H1 (cell line): Measurements from ENCODE around the gene TP53. TPM values are rescaled to one million over a fixed set of nuclear protein-coding genes. Genes with fewer than 3 reads are reported as not detected.

ENCODE experiments used
- CTCF ChIA-PET: fragments of 300-600 bp; sonication (Branson Sonifier 250); formaldehyde crosslinking; loops from one replicate; lab custom pipeline; 2021; ENCODE audit not compliant: partially characterized antibody; lab: Charles Lee
- POLR2A ChIA-PET: fragments of 300-600 bp; sonication (Branson Sonifier 250); formaldehyde crosslinking; loops from one replicate; lab custom pipeline; 2021; ENCODE audit warnings: inconsistent platforms; ENCODE audit not compliant: partially characterized antibody; lab: Charles Lee
- DNase-seq, 2 experiments: peaks; one replicate each; pipeline versions ENCODE4 v3.0.0 to v3.0.0-alpha.2; 2010 to 2022; ENCODE audit warnings: low spot score in 2 of 2, low read depth in 1 of 2, mixed read lengths in 1 of 2
- FAIRE-seq: peaks from 2 replicates; lab custom pipeline; 2011; peaks lifted over from hg19 to GRCh38; lab: Jason Lieb, UNC
- H2AFZ ChIP-seq: 2 replicates; pipeline ENCODE4 v1.8.1; 2012; ENCODE audit warnings: low read length, inconsistent platforms
- H2AK5ac ChIP-seq: 2 replicates; pipeline ENCODE4 v1.6.1; 2013; ENCODE audit warnings: low read depth, low read length
- H2BK120ac ChIP-seq: replicated peaks from 2 replicates; pipeline ENCODE3; 2013; ENCODE audit warnings: low read depth, low read length, inconsistent platforms
- H2BK12ac ChIP-seq: 2 replicates; pipeline ENCODE4 v1.6.1; 2013; ENCODE audit warnings: low read depth, low read length
- H2BK15ac ChIP-seq: 2 replicates; pipeline ENCODE4 v1.6.1; 2013; ENCODE audit warnings: low read length
- H2BK20ac ChIP-seq: 2 replicates; pipeline ENCODE4 v1.6.1; 2013; ENCODE audit warnings: low read length
- H2BK5ac ChIP-seq: 2 replicates; pipeline ENCODE4 v1.6.1; 2013; ENCODE audit warnings: low read depth, low read length
- H3K14ac ChIP-seq: 2 replicates; pipeline ENCODE4 v1.6.1; 2013; ENCODE audit warnings: inconsistent platforms; ENCODE audit not compliant: insufficient read length
- H3K18ac ChIP-seq: 2 replicates; pipeline ENCODE4 v1.6.1; 2013; ENCODE audit warnings: low read length; ENCODE audit errors: extremely low read depth
- H3K23ac ChIP-seq: 2 replicates; pipeline ENCODE4 v1.6.1; 2013; ENCODE audit warnings: inconsistent platforms; ENCODE audit not compliant: insufficient read length
- H3K23me2 ChIP-seq: 2 replicates; pipeline ENCODE4 v1.6.1; 2013; ENCODE audit warnings: low read depth, low read length
- H3K27ac ChIP-seq: 2 replicates; pipeline ENCODE4 v1.6.1; 2011; ENCODE audit warnings: low read depth, low read length, inconsistent platforms
- H3K27me3 ChIP-seq, 4 experiments: replicated peaks in 1 of 4; 1 replicate in 1 of 4; 2 replicates in 3 of 4; pipeline versions ENCODE4 v1.6.1 to v1.8.1; 2011 to 2013; ENCODE audit warnings: low read length in 3 of 4, mild to moderate bottlenecking in 3 of 4, inconsistent platforms in 2 of 4, mixed read lengths in 2 of 4, moderate library complexity in 1 of 4; ENCODE audit not compliant: control insufficient read depth in 3 of 4, insufficient read depth in 3 of 4; ENCODE audit errors: extremely low read depth in 1 of 4
- H3K36me3 ChIP-seq, 4 experiments: 2 replicates each; pipeline versions ENCODE4 v1.6.1 to v1.8.1; 2011 to 2013; ENCODE audit warnings: mild to moderate bottlenecking in 4 of 4, low read length in 3 of 4, moderate library complexity in 2 of 4, control low read depth in 1 of 4, inconsistent platforms in 1 of 4; ENCODE audit not compliant: insufficient read depth in 4 of 4, control insufficient read depth in 2 of 4
- H3K4ac ChIP-seq: replicated peaks from 2 replicates; pipeline ENCODE3; 2013; ENCODE audit warnings: low read length, low read depth, mixed read lengths, inconsistent platforms; ENCODE audit not compliant: insufficient read length
- H3K4me1 ChIP-seq, 4 experiments: replicated peaks in 1 of 4; 1 replicate in 1 of 4; 2 replicates in 3 of 4; pipeline versions ENCODE4 v1.6.1 to v1.8.1; 2011 to 2013; ENCODE audit warnings: low read length in 3 of 4, inconsistent platforms in 2 of 4, mixed read lengths in 1 of 4; ENCODE audit not compliant: insufficient read depth in 4 of 4, control insufficient read depth in 3 of 4
- H3K4me2 ChIP-seq, 2 experiments: 2 replicates each; pipeline versions ENCODE4 v1.6.1 to v1.8.1; 2011 to 2013; ENCODE audit warnings: low read depth in 2 of 2, low read length in 2 of 2, control low read depth in 1 of 2, inconsistent platforms in 1 of 2, mild to moderate bottlenecking in 1 of 2; ENCODE audit not compliant: insufficient read depth in 1 of 2
- H3K4me3 ChIP-seq, 4 experiments: fragments of 200-600, 300-600 bp in 1 of 4; sonication (generic), shearing (Covaris generic), sonication (Bioruptor Twin) in 1 of 4; 2 replicates each; pipeline versions ENCODE4 v1.5.1 to v1.8.1; 2011 to 2016; ENCODE audit warnings: low read length in 4 of 4, low read depth in 3 of 4, control low read depth in 2 of 4, inconsistent platforms in 2 of 4, mild to moderate bottlenecking in 2 of 4, mixed read lengths in 1 of 4, moderate library complexity in 1 of 4; ENCODE audit not compliant: insufficient read depth in 2 of 4; ENCODE audit errors: extremely low read depth in 1 of 4
- H3K56ac ChIP-seq: replicated peaks from 2 replicates; pipeline ENCODE3; 2013; ENCODE audit warnings: low read depth, mild to moderate bottlenecking, mixed read lengths, low read length, inconsistent platforms; ENCODE audit not compliant: insufficient read length
- H3K79me1 ChIP-seq: 2 replicates; pipeline ENCODE4 v1.6.1; 2013; ENCODE audit warnings: low read depth, low read length, control low read depth
- H3K79me2 ChIP-seq, 2 experiments: 2 replicates each; pipeline versions ENCODE4 v1.6.1 to v1.8.1; 2012 to 2013; ENCODE audit warnings: low read length in 2 of 2, mild to moderate bottlenecking in 2 of 2, inconsistent platforms in 1 of 2; ENCODE audit not compliant: insufficient read depth in 2 of 2, control insufficient read depth in 1 of 2
- H3K9ac ChIP-seq, 4 experiments: replicated peaks in 1 of 4; 1 replicate in 1 of 4; 2 replicates in 3 of 4; pipeline versions ENCODE4 v1.6.1 to v1.8.1; 2011 to 2013; ENCODE audit warnings: low read depth in 3 of 4, low read length in 3 of 4, control low read depth in 2 of 4, mild to moderate bottlenecking in 2 of 4, moderate library complexity in 2 of 4, inconsistent platforms in 1 of 4; ENCODE audit errors: extremely low read depth in 1 of 4
- H3K9me3 ChIP-seq, 2 experiments: 2 replicates each; pipeline versions ENCODE4 v1.6.1 to v1.8.1; 2012 to 2013; ENCODE audit warnings: mild to moderate bottlenecking in 2 of 2, moderate library complexity in 2 of 2, control low read depth in 1 of 2, inconsistent platforms in 1 of 2, low read depth in 1 of 2, low read length in 1 of 2, mixed read lengths in 1 of 2; ENCODE audit not compliant: insufficient read depth in 2 of 2
- H4K20me1 ChIP-seq, 2 experiments: replicated peaks in 1 of 2; 2 replicates each; pipeline versions ENCODE3 to v1.8.1; 2011 to 2013; ENCODE audit warnings: inconsistent platforms in 2 of 2, low read length in 2 of 2, mild to moderate bottlenecking in 1 of 2; ENCODE audit not compliant: insufficient read depth in 2 of 2, control insufficient read depth in 1 of 2
- H4K5ac ChIP-seq: 2 replicates; pipeline ENCODE4 v1.6.1; 2013; ENCODE audit warnings: low read length, low read depth, mixed read lengths, inconsistent platforms; ENCODE audit not compliant: insufficient read length
- H4K8ac ChIP-seq: 2 replicates; pipeline ENCODE4 v1.8.0; 2013; ENCODE audit warnings: mild to moderate bottlenecking, moderate library complexity, low read length, inconsistent platforms; ENCODE audit not compliant: insufficient read depth; ENCODE audit errors: extremely low read depth
- H4K91ac ChIP-seq: replicated peaks from 2 replicates; pipeline ENCODE3; 2013; ENCODE audit warnings: low read length, mixed read lengths, inconsistent platforms; ENCODE audit not compliant: insufficient read length
- BCL11A ChIP-seq, 2 experiments: IDR thresholded peaks; one replicate each; pipeline ENCODE4 v1.6.1; 2011; ENCODE audit warnings: low read depth in 2 of 2, low read length in 2 of 2, mild to moderate bottlenecking in 2 of 2
- BRCA1 ChIP-seq: IDR thresholded peaks from 2 replicates; pipeline ENCODE4 v1.6.1; 2012; ENCODE audit warnings: low read depth, low read length, improper control_type of control experiment
- CTBP2 ChIP-seq: IDR thresholded peaks from 2 replicates; pipeline ENCODE4 v1.7.0; 2011; ENCODE audit warnings: borderline replicate concordance, mild to moderate bottlenecking, moderate library complexity, mixed read lengths, low read length; ENCODE audit not compliant: insufficient read depth, insufficient read length
- EGR1 ChIP-seq: IDR thresholded peaks from 2 replicates; pipeline ENCODE4 v1.6.1; 2011; ENCODE audit warnings: low read depth, low read length, borderline replicate concordance
- EZH2 ChIP-seq: fragments of 200-600 bp; sonication (generic); IDR thresholded peaks from 2 replicates; pipeline ENCODE4 v1.7.1; 2012; ENCODE audit warnings: low read depth, mild to moderate bottlenecking, moderate library complexity, low read length, inconsistent platforms; ENCODE audit not compliant: severe bottlenecking
- MAFK ChIP-seq: IDR thresholded peaks from 2 replicates; pipeline ENCODE4 v1.6.1; 2012; ENCODE audit warnings: low read depth, mild to moderate bottlenecking, improper control_type of control experiment, low read length
- POU5F1 ChIP-seq: IDR thresholded peaks from 2 replicates; pipeline ENCODE4 v1.6.1; 2011; ENCODE audit warnings: low read depth, mild to moderate bottlenecking, low read length, moderate library complexity
- WGBS, 2 experiments: shearing (Covaris generic) in 1 of 2; methylation state at CpG; one replicate each; pipeline versions ENCODE4 v1.1.6 to v1.1.7; 2013 to 2015; ENCODE audit warnings: low lambda C conversion rate in 2 of 2, mixed read lengths in 2 of 2, inconsistent platforms in 1 of 2, low coverage in 1 of 2, missing lambda C conversion rate in 1 of 2; ENCODE audit not compliant: insufficient replicate concordance in 2 of 2, insufficient coverage in 1 of 2, insufficient read length in 1 of 2; ENCODE audit errors: extremely low coverage in 1 of 2, missing lambda C conversion rate in 1 of 2; 5-methylcytosine and 5-hydroxymethylcytosine counted together
- polyA plus RNA-seq, 7 experiments: library from polyadenylated mRNA; depleted of rRNA in 3 of 7; stranded (reverse) in 5 of 7; unstranded in 2 of 7; fragments of >200 nt in 5 of 7; fragments of 200-250 nt in 2 of 7; gene quantifications; 1 replicate in 5 of 7; 2 replicates in 1 of 7; 4 replicates in 1 of 7; pipeline versions ENCODE4 v1.2.1 to v1.2.3, GENCODE V29; 2011 to 2013; ENCODE audit warnings: missing spikeins in 2 of 7, mixed read lengths in 2 of 7
- total RNA-seq: library from RNA; stranded (reverse); fragmentation: NEBNext Ultra II Directional; extraction: Animal tissue kit (Norgen Biotek cat#: 25700); gene quantifications from 2 replicates; pipeline ENCODE4 v1.2.1, GENCODE V29; 2021

TP53 gene
- total and polyA plus RNA-seq, 2 of the 8 experiments (the other 6 are each of a cell fraction or from before 2014, with no cell fraction given) = 143 to 198 TPM

DNA sequence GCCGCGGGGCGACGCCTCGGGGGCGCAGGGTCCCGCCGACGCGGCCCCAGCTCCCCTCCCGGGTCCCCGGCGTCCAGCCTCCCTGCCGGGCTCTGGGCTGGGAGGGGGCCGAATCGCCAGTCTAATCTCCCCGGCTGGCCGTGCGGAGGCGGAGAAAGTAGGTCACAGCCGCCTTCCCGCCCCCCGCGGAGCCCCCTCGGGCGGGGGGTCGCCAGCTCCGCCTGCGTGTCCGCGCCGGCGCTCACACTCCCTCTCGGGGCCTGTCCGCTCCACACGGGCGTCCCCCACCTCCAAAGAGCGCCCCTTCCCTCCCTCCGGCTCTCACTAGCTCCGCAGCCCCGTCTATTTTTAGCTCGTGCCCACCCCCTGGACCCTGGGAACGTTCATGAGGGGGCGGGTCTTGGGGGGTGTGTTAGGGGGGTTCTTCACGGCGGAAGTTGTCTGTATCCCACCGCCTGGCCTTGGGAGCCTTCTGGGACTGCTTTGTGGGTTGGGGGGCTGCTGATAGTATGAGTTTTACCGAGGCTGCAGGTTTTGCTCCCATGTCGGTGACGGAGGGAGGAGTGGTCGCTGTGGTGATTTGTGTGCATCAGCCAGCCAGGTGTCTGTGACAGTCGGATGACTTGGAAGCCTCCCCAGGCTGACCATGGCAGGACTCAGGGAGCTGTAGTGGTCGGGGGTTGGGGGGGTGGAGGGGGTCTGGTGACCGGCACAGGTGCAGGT, 35.5 kb downstream of the TP53 start:
- Histone ChIP-seq H3K4ac (peak overlapping the region; percentile 28), H3K4me3 (peak overlapping the region; percentile 43 to 87 (median 63)), H3K9me3 (no peaks in the 10 kb centered on the region), H3K4me2 (peak overlapping the region; percentile 91 to 99), H4K5ac (no peak overlapping the region), H4K8ac (no peak overlapping the region), H3K27ac (no peak overlapping the region), H2AK5ac (0 out of 2 replicates have a peak overlapping the region, but pooled peaks have one; percentile 82), H3K9ac (no peak overlapping the region; a peak in 1 of 7 replicates), H3K23me2 (peaks cover 15% of the 10 kb centered on the region), H3K4me1 (peaks cover 4 to 18% (median 11%) of the 10 kb centered on the region in 4 experiments; a peak in 6 of 7 replicates), H3K79me2 (no peaks in the 10 kb centered on the region), H3K14ac (no peak overlapping the region), H3K56ac (no peak overlapping the region), H2BK120ac (no peak overlapping the region), H2BK12ac (no peak overlapping the region), H3K27me3 (peaks cover 0 to 13% (median 4%) of the 10 kb centered on the region in 4 experiments; a peak in 4 of 7 replicates), H2BK5ac (no peak overlapping the region), H3K79me1 (no peaks in the 10 kb centered on the region), H4K20me1 (peaks cover 0 to 2% of the 10 kb centered on the region in 2 experiments), H3K18ac (no peak overlapping the region; the same call in 1 of the 2 replicates), H4K91ac (no peak overlapping the region), H2BK15ac (no peak overlapping the region), H2AFZ (no peak overlapping the region; the same call in 1 of the 2 replicates), H3K23ac (no peak overlapping the region), H3K36me3 (no peaks in the 10 kb centered on the region; a peak in 2 of 8 replicates), H2BK20ac (no peak overlapping the region)
- FAIRE-seq (no peak), DNase-seq (peak in 1 of 2 experiments; percentile 63)
- TF ChIP-seq BRCA1 (no peak), BCL11A (IDR thresholded peaks at IDR 0.05; ENCODE audit: low read depth in 2 of 2, low read length in 2 of 2) (no peak), EZH2 (peak; percentile 47), MAFK (no peak), POU5F1 (no peak), EGR1 (peak; percentile 53; the same call in 1 of the 2 replicates), CTBP2 (no peak)
- CTCF ChIA-PET = interaction anchor here (0.6 to 18.2 kb wide), 17 partner anchors 10 to 237 kb away, joined by 3 to 211 read pairs (median 5); partner anchors contain the start of genes CHD3, FXR2, SAT2 and SHBG
- POLR2A ChIA-PET = interaction anchor here (0.8 to 79.4 kb wide), 10 partner anchors 12 to 78 kb away, joined by 3 to 2272 read pairs (median 8); partner anchors contain the start of genes ATP1B2, CD68, FXR2 and MPDU1
- 16% methylated on average over 19 of the region's 54 CpGs; no CpG with 5 or more reads in 1 of the 2 experiments for WGBS, 2 experiments
